ENCODE measurements around the gene MAPK8IP3. TPM values are rescaled to one million over a fixed set of nuclear protein-coding genes. Genes with fewer than 3 reads are reported as not detected.
A peak's percentile ranks its signal among the peaks of the same experiment; 100 is the strongest.

The MAPK8IP3 gene
- total RNA-seq, 1 experiment from 2014 or later: 59.2 TPM

GRCh38 chr16:1674751-1675664 lies 31.0 kb upstream of the MAPK8IP3 start:
- H4K20me1 ChIP-seq (ENCODE audit: insufficient read depth, low read depth, low read length): no peaks in the 10 kb centered on the region
- peaks cover 20% of the 10 kb centered on the region for H3K79me2 ChIP-seq (ENCODE audit: low read length)
- no peak overlapping the region for H3K27ac ChIP-seq (ENCODE audit: low read length)
- H3K9me2 ChIP-seq (replicated peaks; ENCODE audit: insufficient read depth, low read length): no peaks in the 10 kb centered on the region
- H3K4me3 ChIP-seq (ENCODE audit: low read length): no peak overlapping the region
- no peak overlapping the region for H3K9ac ChIP-seq (ENCODE audit: low read length)
- H2AFZ ChIP-seq (ENCODE audit: low read length): no peak overlapping the region
- H3K9me3 ChIP-seq (ENCODE audit: low read length): no peaks in the 10 kb centered on the region
- H3K27me3 ChIP-seq (ENCODE audit: low read length): no peaks in the 10 kb centered on the region
- no peak for DNase-seq
- H3K4me1 ChIP-seq (ENCODE audit: low read length): peaks cover 16% of the 10 kb centered on the region
- H3K36me3 ChIP-seq (ENCODE audit: insufficient read depth, low read length): peaks cover 3% of the 10 kb centered on the region; the same call in 1 of the 2 replicates
- no peak overlapping the region for H3K4me2 ChIP-seq (ENCODE audit: low read depth, low read length, poor library complexity, severe bottlenecking)

GRCh38 chr16:1676661-1677060 lies 29.3 kb upstream of the MAPK8IP3 start:
- no peaks in the 10 kb centered on the region for H3K27me3 ChIP-seq (ENCODE audit: low read length)
- no peak overlapping the region for H2AFZ ChIP-seq (ENCODE audit: low read length)
- H3K36me3 ChIP-seq (ENCODE audit: insufficient read depth, low read length): peaks cover 6% of the 10 kb centered on the region; the same call in 1 of the 2 replicates
- H3K4me1 ChIP-seq (ENCODE audit: low read length): peaks cover 16% of the 10 kb centered on the region
- no peak overlapping the region for H3K27ac ChIP-seq (ENCODE audit: low read length)
- no peak for DNase-seq
- no peak overlapping the region for H3K4me3 ChIP-seq (ENCODE audit: low read length)
- H3K79me2 ChIP-seq (ENCODE audit: low read length): peaks cover 36% of the 10 kb centered on the region
- no peaks in the 10 kb centered on the region for H3K9me2 ChIP-seq (replicated peaks; ENCODE audit: insufficient read depth, low read length)
- H3K9ac ChIP-seq (ENCODE audit: low read length): no peak overlapping the region
- H3K4me2 ChIP-seq (ENCODE audit: low read depth, low read length, poor library complexity, severe bottlenecking): no peak overlapping the region
- H4K20me1 ChIP-seq (ENCODE audit: insufficient read depth, low read depth, low read length): no peaks in the 10 kb centered on the region; the same call in 1 of the 2 replicates
- no peaks in the 10 kb centered on the region for H3K9me3 ChIP-seq (ENCODE audit: low read length)

GRCh38 chr16:1677339-1677738 lies 28.7 kb upstream of the MAPK8IP3 start:
- Histone ChIP-seq H3K4me2 (ENCODE audit: low read depth, low read length, poor library complexity, severe bottlenecking) (peak overlapping the region; percentile 79), H3K27me3 (ENCODE audit: low read length) (no peaks in the 10 kb centered on the region), H3K27ac (ENCODE audit: low read length) (no peak overlapping the region), H3K4me1 (ENCODE audit: low read length) (peaks cover 16% of the 10 kb centered on the region), H3K36me3 (ENCODE audit: insufficient read depth, low read length) (0 out of 2 replicates have a peak, but pooled peaks cover 6% of the 10 kb centered on the region), H3K9me2 (replicated peaks; ENCODE audit: insufficient read depth, low read length) (no peaks in the 10 kb centered on the region), H4K20me1 (ENCODE audit: insufficient read depth, low read depth, low read length) (no peaks in the 10 kb centered on the region; the same call in 1 of the 2 replicates), H3K4me3 (ENCODE audit: low read length) (peak overlapping the region; percentile 60), H3K9ac (ENCODE audit: low read length) (peak overlapping the region; percentile 53), H3K79me2 (ENCODE audit: low read length) (peaks cover 42% of the 10 kb centered on the region), H2AFZ (ENCODE audit: low read length) (no peak overlapping the region), H3K9me3 (ENCODE audit: low read length) (no peaks in the 10 kb centered on the region)
- DNase-seq: no peak

- peak within 1 kb of the TSS; percentile 97 for H3K4me3 ChIP-seq (ENCODE audit: low read length)
- H3K4me2 ChIP-seq (ENCODE audit: low read depth, low read length, poor library complexity, severe bottlenecking): peak within 1 kb of the TSS; percentile 83
- 0 out of 2 replicates have a peak, but pooled peaks cover 6% of the 10 kb centered on the region for H3K36me3 ChIP-seq (ENCODE audit: insufficient read depth, low read length)
- peak within 1 kb of the TSS; percentile 50 for H3K27ac ChIP-seq (ENCODE audit: low read length)
- peak; percentile 98 for DNase-seq
- H3K9me3 ChIP-seq (ENCODE audit: low read length): no peaks in the 10 kb centered on the region
- peak within 1 kb of the TSS; percentile 88 for H3K9ac ChIP-seq (ENCODE audit: low read length)
- H3K9me2 ChIP-seq (replicated peaks; ENCODE audit: insufficient read depth, low read length): no peaks in the 10 kb centered on the region
- no peaks in the 10 kb centered on the region; the same call in 1 of the 2 replicates for H4K20me1 ChIP-seq (ENCODE audit: insufficient read depth, low read depth, low read length)
- no peak within 1 kb of the TSS for H2AFZ ChIP-seq (ENCODE audit: low read length)
- peaks cover 16% of the 10 kb centered on the region for H3K4me1 ChIP-seq (ENCODE audit: low read length)
- H3K27me3 ChIP-seq (ENCODE audit: low read length): no peaks in the 10 kb centered on the region
- peaks cover 48% of the 10 kb centered on the region for H3K79me2 ChIP-seq (ENCODE audit: low read length)
Measured at GRCh38 chr16:1677942-1678499, 28.0 kb upstream of the MAPK8IP3 start, which contains the start of gene JPT2. JPT2 (plus strand) TSS chr16:1678279; CDS start chr16:1678313, 34 bp downstream.

GRCh38 chr16:1678500-1679098 lies 27.4 kb upstream of the MAPK8IP3 start:
- H3K27me3 ChIP-seq (ENCODE audit: low read length): no peaks in the 10 kb centered on the region
- H3K9me3 ChIP-seq (ENCODE audit: low read length): no peaks in the 10 kb centered on the region
- peak overlapping the region; percentile 83 for H3K4me2 ChIP-seq (ENCODE audit: low read depth, low read length, poor library complexity, severe bottlenecking)
- peak overlapping the region; percentile 50 for H3K27ac ChIP-seq (ENCODE audit: low read length)
- no peaks in the 10 kb centered on the region for H3K9me2 ChIP-seq (replicated peaks; ENCODE audit: insufficient read depth, low read length)
- peak overlapping the region; percentile 97 for H3K4me3 ChIP-seq (ENCODE audit: low read length)
- H3K9ac ChIP-seq (ENCODE audit: low read length): peak overlapping the region; percentile 88
- H4K20me1 ChIP-seq (ENCODE audit: insufficient read depth, low read depth, low read length): peaks cover 4% of the 10 kb centered on the region; the same call in 1 of the 2 replicates
- H3K36me3 ChIP-seq (ENCODE audit: insufficient read depth, low read length): peaks cover 6% of the 10 kb centered on the region; the same call in 1 of the 2 replicates
- H3K4me1 ChIP-seq (ENCODE audit: low read length): peaks cover 16% of the 10 kb centered on the region
- DNase-seq: peak; percentile 65
- H2AFZ ChIP-seq (ENCODE audit: low read length): no peak overlapping the region
- peaks cover 54% of the 10 kb centered on the region for H3K79me2 ChIP-seq (ENCODE audit: low read length)

- H3K9me2 ChIP-seq (replicated peaks; ENCODE audit: insufficient read depth, low read length): no peaks in the 10 kb centered on the region
- no peaks in the 10 kb centered on the region for H3K9me3 ChIP-seq (ENCODE audit: low read length)
- H3K4me2 ChIP-seq (ENCODE audit: low read depth, low read length, poor library complexity, severe bottlenecking): no peak overlapping the region
- no peak for DNase-seq
- H3K9ac ChIP-seq (ENCODE audit: low read length): no peak overlapping the region
- no peak overlapping the region for H3K27ac ChIP-seq (ENCODE audit: low read length)
- no peak overlapping the region for H2AFZ ChIP-seq (ENCODE audit: low read length)
- H3K4me3 ChIP-seq (ENCODE audit: low read length): no peak overlapping the region
- peaks cover 8% of the 10 kb centered on the region; the same call in 1 of the 2 replicates for H3K36me3 ChIP-seq (ENCODE audit: insufficient read depth, low read length)
- peaks cover 5% of the 10 kb centered on the region for H4K20me1 ChIP-seq (ENCODE audit: insufficient read depth, low read depth, low read length)
- no peaks in the 10 kb centered on the region for H3K27me3 ChIP-seq (ENCODE audit: low read length)
- peaks cover 72% of the 10 kb centered on the region for H3K79me2 ChIP-seq (ENCODE audit: low read length)
- H3K4me1 ChIP-seq (ENCODE audit: low read length): peaks cover 16% of the 10 kb centered on the region
Measured at GRCh38 chr16:1680361-1680760, 25.6 kb upstream of the MAPK8IP3 start.

GRCh38 chr16:1681032-1681431 lies 25.0 kb upstream of the MAPK8IP3 start:
- H2AFZ ChIP-seq (ENCODE audit: low read length): no peak overlapping the region
- no peak overlapping the region for H3K9ac ChIP-seq (ENCODE audit: low read length)
- H3K36me3 ChIP-seq (ENCODE audit: insufficient read depth, low read length): peaks cover 12% of the 10 kb centered on the region; the same call in 1 of the 2 replicates
- no peak overlapping the region for H3K27ac ChIP-seq (ENCODE audit: low read length)
- no peaks in the 10 kb centered on the region for H3K9me3 ChIP-seq (ENCODE audit: low read length)
- peaks cover 78% of the 10 kb centered on the region for H3K79me2 ChIP-seq (ENCODE audit: low read length)
- no peak overlapping the region for H3K4me2 ChIP-seq (ENCODE audit: low read depth, low read length, poor library complexity, severe bottlenecking)
- peaks cover 16% of the 10 kb centered on the region for H3K4me1 ChIP-seq (ENCODE audit: low read length)
- no peaks in the 10 kb centered on the region for H3K9me2 ChIP-seq (replicated peaks; ENCODE audit: insufficient read depth, low read length)
- no peak for DNase-seq
- no peaks in the 10 kb centered on the region for H3K27me3 ChIP-seq (ENCODE audit: low read length)
- H4K20me1 ChIP-seq (ENCODE audit: insufficient read depth, low read depth, low read length): peaks cover 5% of the 10 kb centered on the region
- no peak overlapping the region for H3K4me3 ChIP-seq (ENCODE audit: low read length)

Data from Karpas-422 (cell line).